ENCODE data around the gene FNDC5. TPM values are rescaled to one million over a fixed set of nuclear protein-coding genes. Genes with fewer than 3 reads are reported as not detected.

The FNDC5 gene
- polyA plus RNA-seq, 1 donor from 2014 or later: 21.6 TPM

DNA sequence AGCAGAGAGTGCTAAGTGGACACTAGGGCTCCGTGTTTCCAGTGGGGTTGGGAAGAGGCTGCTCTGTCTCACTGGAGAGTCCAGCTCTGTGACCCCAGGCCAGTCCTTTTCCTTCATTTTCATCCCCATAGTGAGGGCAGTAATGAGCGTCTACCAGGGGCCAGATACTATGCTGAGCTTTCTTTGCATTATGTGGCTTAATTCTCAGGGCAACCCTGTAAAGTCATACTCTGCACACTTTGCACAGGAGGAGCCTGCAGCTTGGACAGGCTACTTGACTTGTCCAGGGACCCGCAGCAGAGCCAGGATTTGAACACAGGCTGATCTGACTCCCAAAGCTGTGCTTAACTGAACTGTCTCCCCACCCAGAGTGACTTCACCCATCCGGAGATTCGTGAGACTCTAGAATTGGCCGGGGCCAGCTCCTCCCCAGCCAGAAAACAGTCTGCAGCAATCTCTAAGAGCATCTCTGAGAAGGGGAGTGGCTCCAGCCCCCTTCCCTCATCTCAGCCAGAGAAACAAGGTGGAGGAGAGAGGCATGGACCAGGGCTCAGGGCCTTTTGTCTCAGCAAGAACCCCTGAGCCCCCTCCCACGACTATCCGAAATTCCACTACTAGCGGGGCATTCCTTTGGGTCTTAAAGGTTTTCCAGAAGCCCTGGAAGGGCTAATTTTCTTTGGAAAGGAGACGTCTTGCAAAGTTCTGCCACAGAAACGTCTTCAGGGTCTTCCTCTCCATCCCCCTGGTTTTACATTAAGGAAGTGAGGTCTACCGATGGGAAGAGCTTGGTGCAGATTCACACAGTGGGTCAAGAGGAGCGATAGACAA is 866 bp upstream of the FNDC5 start:
- no peaks in the 10 kb centered on the region for H3K79me2 ChIP-seq (replicated peaks; ENCODE audit: insufficient read depth, low read length)
- H3K27ac ChIP-seq (ENCODE audit: low read length): no peak overlapping the region
- peak overlapping the region; percentile 30 for H3K4me2 ChIP-seq (ENCODE audit: low read length)
- H3K9me3 ChIP-seq (ENCODE audit: low read length): no peaks in the 10 kb centered on the region
- H3K27me3 ChIP-seq (ENCODE audit: insufficient read depth, low read depth, low read length): peaks cover 8% of the 10 kb centered on the region
- H3K36me3 ChIP-seq (ENCODE audit: insufficient read depth, low read length): no peaks in the 10 kb centered on the region
- no peaks in the 10 kb centered on the region for H3K9me2 ChIP-seq (ENCODE audit: insufficient read depth, low read length)
- peak overlapping the region; percentile 64 for H3K4me3 ChIP-seq (ENCODE audit: low read length)
- peak overlapping the region; percentile 56 for H3K9ac ChIP-seq (ENCODE audit: low read length)
- TF ChIP-seq EZH2 (IDR thresholded peaks at IDR 0.05; ENCODE audit: borderline replicate concordance, insufficient read depth, low read length, poor library complexity, severe bottlenecking): no peak
- TF ChIP-seq EP300 (conservative IDR thresholded peaks at IDR 0.05; ENCODE audit: poor library complexity, severe bottlenecking): no peak
- no peak for TF ChIP-seq REST (IDR thresholded peaks at IDR 0.05; ENCODE audit: borderline replicate concordance)
- TF ChIP-seq RAD21 (conservative IDR thresholded peaks at IDR 0.05): no peak
- no peak for TF ChIP-seq TAF1 (IDR thresholded peaks at IDR 0.05; ENCODE audit: low read depth)
- no peak for TF ChIP-seq POLR2AphosphoS5 (IDR thresholded peaks at IDR 0.05)
- TF ChIP-seq MXI1 (conservative IDR thresholded peaks at IDR 0.05; ENCODE audit: poor library complexity, severe bottlenecking): no peak
- TF ChIP-seq, protein P1, sequence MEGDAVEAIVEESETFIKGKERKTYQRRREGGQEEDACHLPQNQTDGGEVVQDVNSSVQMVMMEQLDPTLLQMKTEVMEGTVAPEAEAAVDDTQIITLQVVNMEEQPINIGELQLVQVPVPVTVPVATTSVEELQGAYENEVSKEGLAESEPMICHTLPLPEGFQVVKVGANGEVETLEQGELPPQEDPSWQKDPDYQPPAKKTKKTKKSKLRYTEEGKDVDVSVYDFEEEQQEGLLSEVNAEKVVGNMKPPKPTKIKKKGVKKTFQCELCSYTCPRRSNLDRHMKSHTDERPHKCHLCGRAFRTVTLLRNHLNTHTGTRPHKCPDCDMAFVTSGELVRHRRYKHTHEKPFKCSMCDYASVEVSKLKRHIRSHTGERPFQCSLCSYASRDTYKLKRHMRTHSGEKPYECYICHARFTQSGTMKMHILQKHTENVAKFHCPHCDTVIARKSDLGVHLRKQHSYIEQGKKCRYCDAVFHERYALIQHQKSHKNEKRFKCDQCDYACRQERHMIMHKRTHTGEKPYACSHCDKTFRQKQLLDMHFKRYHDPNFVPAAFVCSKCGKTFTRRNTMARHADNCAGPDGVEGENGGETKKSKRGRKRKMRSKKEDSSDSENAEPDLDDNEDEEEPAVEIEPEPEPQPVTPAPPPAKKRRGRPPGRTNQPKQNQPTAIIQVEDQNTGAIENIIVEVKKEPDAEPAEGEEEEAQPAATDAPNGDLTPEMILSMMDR (IDR thresholded peaks at IDR 0.05; ENCODE audit: poor library complexity, severe bottlenecking): no peak
- no peak for TF ChIP-seq SMC3 (conservative IDR thresholded peaks at IDR 0.05; ENCODE audit: poor library complexity)
- H2AFZ ChIP-seq (ENCODE audit: low read depth, low read length): peak overlapping the region; percentile 21
- no peaks in the 10 kb centered on the region for H4K20me1 ChIP-seq (ENCODE audit: insufficient read depth)
- H3F3A ChIP-seq (ENCODE audit: insufficient read depth, low read length, poor library complexity, severe bottlenecking): peaks cover 4% of the 10 kb centered on the region

DNA sequence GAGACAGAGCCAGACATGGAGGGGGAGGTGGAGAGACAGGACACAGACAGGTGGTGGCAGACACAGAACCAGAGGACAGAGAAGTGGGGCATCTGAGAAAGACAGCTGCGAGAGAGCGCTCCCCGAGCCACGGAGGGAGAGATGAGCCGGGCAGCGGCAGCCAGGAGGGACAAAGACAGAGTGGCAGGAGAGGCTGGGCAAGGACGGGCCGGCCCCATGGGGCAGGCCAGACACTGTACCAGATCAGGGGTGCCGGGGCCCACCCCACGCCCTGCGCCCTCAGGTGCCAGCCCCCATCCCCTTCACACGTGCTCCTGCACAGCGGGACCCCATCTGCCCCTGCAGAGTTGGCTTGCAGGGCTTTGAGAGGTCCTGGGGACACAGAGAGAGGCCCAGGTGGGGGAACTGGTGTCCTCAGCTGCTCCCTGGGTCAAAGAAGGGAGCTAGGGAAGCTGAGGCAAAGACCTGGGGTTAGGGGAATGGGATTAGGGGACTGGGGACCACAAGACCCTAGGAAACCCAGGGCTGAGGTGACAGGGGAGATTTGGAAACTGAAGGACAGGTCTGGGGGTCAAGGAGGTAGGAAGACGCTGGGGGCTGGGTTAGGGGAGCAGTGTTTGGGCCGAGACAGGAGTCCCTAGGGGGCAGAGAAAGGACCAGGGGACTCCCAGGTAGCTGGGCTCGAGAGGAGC is 643 bp downstream of the FNDC5 start:
- Histone ChIP-seq H2AFZ (ENCODE audit: low read depth, low read length) (no peak overlapping the region), H3K4me2 (ENCODE audit: low read length) (no peak overlapping the region), H3K4me3 (ENCODE audit: low read length) (peak overlapping the region; percentile 59), H4K20me1 (ENCODE audit: insufficient read depth) (no peaks in the 10 kb centered on the region), H3K9me3 (ENCODE audit: low read length) (no peaks in the 10 kb centered on the region), H3K79me2 (replicated peaks; ENCODE audit: insufficient read depth, low read length) (no peaks in the 10 kb centered on the region), H3F3A (ENCODE audit: insufficient read depth, low read length, poor library complexity, severe bottlenecking) (peaks cover 4% of the 10 kb centered on the region), H3K27ac (ENCODE audit: low read length) (no peak overlapping the region), H3K27me3 (ENCODE audit: insufficient read depth, low read depth, low read length) (peaks cover 8% of the 10 kb centered on the region), H3K9ac (ENCODE audit: low read length) (peak overlapping the region; percentile 53), H3K36me3 (ENCODE audit: insufficient read depth, low read length) (no peaks in the 10 kb centered on the region), H3K9me2 (ENCODE audit: insufficient read depth, low read length) (no peaks in the 10 kb centered on the region)
- TF ChIP-seq TAF1 (IDR thresholded peaks at IDR 0.05; ENCODE audit: low read depth): no peak
- TF ChIP-seq POLR2AphosphoS5 (IDR thresholded peaks at IDR 0.05): no peak
- TF ChIP-seq EP300 (conservative IDR thresholded peaks at IDR 0.05; ENCODE audit: poor library complexity, severe bottlenecking): no peak
- TF ChIP-seq RAD21 (conservative IDR thresholded peaks at IDR 0.05): no peak
- no peak for TF ChIP-seq REST (IDR thresholded peaks at IDR 0.05; ENCODE audit: borderline replicate concordance)
- no peak for TF ChIP-seq MXI1 (conservative IDR thresholded peaks at IDR 0.05; ENCODE audit: poor library complexity, severe bottlenecking)
- no peak for TF ChIP-seq EZH2 (IDR thresholded peaks at IDR 0.05; ENCODE audit: borderline replicate concordance, insufficient read depth, low read length, poor library complexity, severe bottlenecking)
- TF ChIP-seq, protein P1 (IDR thresholded peaks at IDR 0.05; ENCODE audit: poor library complexity, severe bottlenecking): no peak
- no peak for TF ChIP-seq SMC3 (conservative IDR thresholded peaks at IDR 0.05; ENCODE audit: poor library complexity)

Measured in neural cell (in vitro differentiated cells).